Naive B cell (primary cell): ENCODE measurements around the gene IL20RA. TPM values are rescaled to one million over a fixed set of nuclear protein-coding genes. Genes with fewer than 3 reads are reported as not detected.

ENCODE experiments used
- ATAC-seq, 2 donors: fragments of 150-1000 bp; cut with Tn5 transposase; 2 replicates each; pipeline ENCODE4 v1.10.0; 2021; ENCODE audit warnings: low read depth in 2 of 2, mild to moderate bottlenecking in 2 of 2, moderate library complexity in 2 of 2
- DNase-seq: peaks from one replicate; pipeline ENCODE4 v3.0.0; 2022
- H3K27ac Mint-ChIP-seq, 6 donors: one replicate each; pipeline ENCODE4 v1.8.0; 2020 to 2022; ENCODE audit warnings: mild to moderate bottlenecking in 6 of 6, mixed read lengths in 6 of 6, moderate library complexity in 5 of 6, inconsistent platforms in 2 of 6
- H3K27me3 Mint-ChIP-seq, 3 donors: one replicate each; pipeline ENCODE4 v1.8.0; 2021 to 2022; ENCODE audit warnings: mixed read lengths in 3 of 3, mild to moderate bottlenecking in 1 of 3
- H3K36me3 Mint-ChIP-seq, 2 donors: one replicate each; pipeline ENCODE4 v1.8.0; 2020 to 2022; ENCODE audit warnings: mixed read lengths in 2 of 2, inconsistent platforms in 1 of 2, mild to moderate bottlenecking in 1 of 2
- H3K4me1 Mint-ChIP-seq, 3 donors: one replicate each; pipeline ENCODE4 v1.8.0; 2020 to 2022; ENCODE audit warnings: mixed read lengths in 3 of 3, inconsistent platforms in 1 of 3, mild to moderate bottlenecking in 1 of 3, moderate library complexity in 1 of 3
- H3K4me3 Mint-ChIP-seq, 8 donors: one replicate each; pipeline ENCODE4 v1.8.0; 2020 to 2022; ENCODE audit warnings: mild to moderate bottlenecking in 8 of 8, mixed read lengths in 8 of 8, moderate library complexity in 8 of 8, inconsistent platforms in 2 of 8
- H3K9me3 Mint-ChIP-seq, 7 donors: one replicate each; pipeline ENCODE4 v1.8.0; 2020 to 2022; ENCODE audit warnings: mixed read lengths in 7 of 7, mild to moderate bottlenecking in 5 of 7, inconsistent platforms in 2 of 7, moderate library complexity in 1 of 7
- polyA plus RNA-seq, 6 donors: library from polyadenylated mRNA; unstranded; fragments of 300-500 nt; fragmentation: Illumina TruSeq; gene quantifications; one replicate each; pipeline ENCODE4 v1.2.3, GENCODE V29; 2021; ENCODE audit warnings: low read depth in 6 of 6

IL20RA gene
- polyA plus RNA-seq, 6 donors from 2014 or later: not detected

- Mint-ChIP-seq H3K4me1 (peaks cover 8 to 10% (median 8%) of the 10 kb centered on the region in 3 donors), H3K27ac (no peak overlapping the region), H3K4me3 (no peak overlapping the region), H3K9me3 (peaks cover 0 to 9% (median 3%) of the 10 kb centered on the region in 7 donors), H3K36me3 (no peaks in the 10 kb centered on the region), H3K27me3 (peaks cover 2 to 3% (median 2%) of the 10 kb centered on the region in 3 donors)
- DNase-seq (no peak), ATAC-seq (no peak)
Measured at GRCh38 chr6:136952714-136953260, 92.0 kb downstream of the IL20RA start.

- Mint-ChIP-seq H3K9me3 (peaks cover 0 to 11% (median 3%) of the 10 kb centered on the region in 7 donors), H3K36me3 (no peaks in the 10 kb centered on the region), H3K27me3 (peaks cover 3 to 12% (median 4%) of the 10 kb centered on the region in 3 donors), H3K27ac (no peak overlapping the region), H3K4me1 (no peaks in the 10 kb centered on the region), H3K4me3 (no peak overlapping the region)
- no peak for DNase-seq
- ATAC-seq: no peak
Measured at GRCh38 chr6:136950436-136951126, 94.2 kb downstream of the IL20RA start.

Other genes with a start within 250 kb of the IL20RA start
- gene PEX7, start 222.4 kb downstream of the IL20RA start, polyA plus RNA-seq: 10 to 100 TPM in 1 of 6 donors, 1 to 10 TPM in 5; 6.4 to 19.6 (median 8.1) TPM
- gene SLC35D3, start 122.7 kb downstream of the IL20RA start, polyA plus RNA-seq: under 1 TPM in 1 of 6 donors, not detected in 5; 0.12 TPM
- not detected for gene IL22RA2, start 128.7 kb upstream of the IL20RA start, polyA plus RNA-seq
- gene IFNGR1, start 174.4 kb upstream of the IL20RA start, polyA plus RNA-seq: 10 to 100 TPM; 62.8 to 86.0 (median 70.8) TPM